ENCODE measurements around the gene NCBP2.

Gene NCBP2

DNA sequence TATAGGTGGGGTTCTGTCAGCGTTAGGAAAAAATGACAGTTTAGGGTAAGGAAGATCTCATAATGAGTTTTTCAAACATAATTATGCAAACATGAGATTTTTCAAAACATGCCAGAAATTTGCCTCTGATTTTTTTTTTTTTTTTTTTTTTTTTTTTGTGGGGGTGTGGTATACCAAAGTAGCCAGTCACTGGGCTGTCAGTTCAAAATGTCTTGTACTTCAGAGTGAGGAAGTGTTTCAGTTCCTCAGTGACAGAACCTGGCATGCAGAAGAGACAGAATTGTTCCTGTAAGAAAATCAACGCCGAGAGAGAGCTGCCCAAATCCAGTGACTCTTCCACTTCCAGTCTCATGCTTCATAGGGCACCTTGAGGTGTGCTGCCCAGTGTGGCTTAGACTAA, 9.7 kb downstream of the NCBP2 start:
- DNase-seq: no peak

- no peak for DNase-seq
These were observed 10.3 kb downstream of the NCBP2 start for GRCh38 chr3:196931828-196932587.

DNA sequence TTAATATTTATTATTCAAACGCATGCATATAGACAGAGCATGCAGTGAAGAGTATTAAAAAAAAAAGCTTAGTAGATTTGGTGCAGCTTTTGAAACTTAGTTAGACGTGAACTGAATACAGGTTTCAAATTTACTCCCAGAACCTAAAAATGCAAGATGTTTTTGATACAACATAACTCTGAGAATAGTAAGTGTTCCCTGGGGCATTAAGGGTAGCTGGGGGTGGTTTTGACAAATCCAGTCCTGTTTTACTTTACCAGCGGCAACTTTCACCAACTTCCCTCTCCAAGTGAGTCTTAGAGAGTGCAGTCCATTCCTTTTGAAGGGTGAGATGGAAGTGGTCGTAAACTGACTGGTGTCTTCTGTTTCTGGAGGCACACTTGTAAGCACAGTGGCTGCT, 11.2 kb downstream of the NCBP2 start:
- no peak for DNase-seq

DNA sequence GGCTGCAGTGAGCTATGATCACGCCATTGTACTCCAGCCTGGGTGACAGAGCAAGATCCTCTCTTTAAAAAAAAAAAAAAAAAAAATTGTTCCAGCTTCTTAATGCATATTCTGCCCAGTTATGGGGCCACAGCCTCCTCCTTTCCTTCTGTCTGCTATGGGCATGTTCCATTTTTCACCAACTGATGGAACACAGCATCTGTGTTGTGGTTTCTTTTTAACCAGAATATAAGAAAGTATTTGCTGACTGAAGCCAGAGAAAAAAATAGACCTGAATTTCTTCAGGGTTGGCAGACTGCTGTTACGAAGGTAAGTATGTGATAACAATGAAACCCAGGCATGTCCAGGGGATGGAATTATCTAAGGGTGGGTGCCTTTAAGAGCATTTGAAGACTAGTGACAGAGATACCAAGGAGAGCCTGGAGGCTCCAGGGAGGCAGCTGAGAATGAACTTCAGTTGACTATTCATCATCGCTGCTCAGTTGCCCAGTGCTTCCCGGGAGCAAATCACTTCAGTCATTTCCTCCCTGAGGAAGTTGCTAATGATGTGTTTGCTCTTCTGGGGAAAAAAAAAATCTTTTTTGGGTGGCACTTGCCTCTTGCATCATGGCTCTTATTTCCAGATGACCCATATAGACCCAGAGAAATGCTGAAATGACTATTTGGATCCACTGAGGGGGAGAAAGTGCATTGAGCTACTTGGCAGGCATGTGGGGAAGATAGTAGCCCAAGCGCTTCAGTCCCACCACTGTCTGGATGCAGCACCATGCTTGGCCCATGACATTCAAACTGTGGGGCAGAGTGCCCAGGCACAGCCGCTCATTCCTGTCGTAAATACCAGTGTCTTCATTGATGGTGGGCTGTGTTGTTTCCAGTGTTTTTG, 14.5 kb downstream of the NCBP2 start:
- no peak for DNase-seq

DNA sequence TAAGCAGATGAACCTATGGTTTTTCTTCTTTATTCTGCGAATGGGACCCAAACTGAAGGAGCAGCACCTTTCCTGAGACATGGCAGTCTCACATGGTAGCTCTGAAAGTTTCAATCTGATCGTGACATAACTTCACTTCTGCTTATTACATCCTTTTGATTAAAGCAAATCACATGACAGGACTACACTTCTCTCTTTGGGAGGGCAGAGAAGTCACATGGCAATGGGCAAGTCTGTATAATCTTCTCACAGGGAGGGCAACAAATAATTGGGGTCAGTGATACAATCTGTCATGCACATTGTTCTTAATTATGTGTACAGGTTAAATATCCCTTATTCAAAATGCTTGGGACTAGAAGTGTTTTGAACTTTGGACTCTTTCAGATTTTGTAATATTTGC, 21.6 kb downstream of the NCBP2 start:
- DNase-seq: no peak

GRCh38 chr3:196918968-196919367, 23.4 kb downstream of the NCBP2 start:
- DNase-seq: no peak

- no peak for DNase-seq
These were observed 25.3 kb downstream of the NCBP2 start for GRCh38 chr3:196916995-196917394.

- DNase-seq: no peak
These were observed 26.1 kb downstream of the NCBP2 start for GRCh38 chr3:196916221-196916620.

DNA sequence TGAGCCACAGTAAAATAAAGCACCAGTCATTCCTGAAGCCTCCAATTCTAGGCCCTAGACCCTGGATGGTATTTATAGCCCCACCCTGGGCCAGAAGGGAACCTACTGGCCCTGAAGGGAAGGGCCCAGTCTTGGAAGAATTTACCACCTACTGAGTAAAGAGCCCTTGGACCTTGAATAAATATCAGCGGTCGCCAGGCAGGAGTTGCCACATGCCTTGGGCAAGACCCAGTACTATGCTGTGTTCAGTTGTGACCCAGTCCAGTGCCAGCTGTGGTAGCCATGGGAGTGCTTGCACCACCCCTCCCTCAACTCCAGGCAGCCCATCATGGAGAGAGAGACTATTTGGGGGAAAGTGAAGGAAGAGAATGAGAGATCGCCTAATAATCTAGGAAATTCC, 27.0 kb downstream of the NCBP2 start:
- DNase-seq: no peak

GRCh38 chr3:196914866-196915265, 27.5 kb downstream of the NCBP2 start:
- DNase-seq: no peak

DNA sequence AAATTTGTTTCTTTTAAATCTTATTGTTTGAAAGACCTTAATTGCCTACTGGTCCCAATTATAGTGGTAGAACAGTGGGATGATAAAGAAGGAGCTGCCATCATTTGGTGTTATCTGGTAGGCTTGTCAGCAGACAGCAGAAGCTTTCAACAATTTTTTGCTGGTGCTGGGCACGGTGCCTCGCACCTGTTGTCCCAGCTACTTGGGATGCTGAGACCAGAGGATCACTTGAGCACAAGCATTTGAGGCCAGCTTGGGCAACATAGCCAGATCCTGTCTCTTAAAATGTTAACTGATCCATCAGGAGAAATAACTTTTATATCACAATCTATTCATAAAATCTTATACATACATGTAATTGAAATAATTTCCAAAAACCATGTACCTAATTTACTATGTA, 38.6 kb downstream of the NCBP2 start:
- DNase-seq: no peak

DNA sequence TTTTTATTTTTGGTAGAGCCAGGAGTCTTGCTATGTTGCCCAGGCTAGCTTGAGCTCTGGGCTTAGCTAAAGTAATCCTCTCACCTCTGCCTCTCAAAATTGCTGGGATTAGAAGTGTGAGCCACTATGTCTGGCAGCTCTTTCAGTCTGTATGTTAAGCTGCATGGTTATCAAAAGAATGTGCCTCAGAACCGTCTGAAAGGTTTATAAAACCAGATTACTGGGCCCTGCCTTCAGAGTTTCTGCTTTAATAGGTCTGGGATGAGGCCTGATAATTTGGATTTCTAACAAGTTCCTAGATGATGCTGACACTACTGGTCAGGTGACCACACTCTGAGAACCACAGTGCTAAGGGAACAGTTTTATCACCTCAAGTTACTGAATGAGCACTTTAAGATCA, 40.0 kb downstream of the NCBP2 start:
- DNase-seq: no peak

GRCh38 chr3:196901768-196902167, 40.6 kb downstream of the NCBP2 start:
- no peak for DNase-seq

- DNase-seq: no peak
These were observed 46.1 kb downstream of the NCBP2 start for GRCh38 chr3:196896229-196896628.

GRCh38 chr3:196894557-196895295, 47.6 kb downstream of the NCBP2 start:
- DNase-seq: no peak

- DNase-seq: no peak
These were observed 52.3 kb downstream of the NCBP2 start for GRCh38 chr3:196889844-196890708.

- DNase-seq: no peak
These were observed 56.2 kb downstream of the NCBP2 start for GRCh38 chr3:196886144-196886543.
